Measurements from ENCODE around the gene ZBTB46. TPM values are rescaled to one million over a fixed set of nuclear protein-coding genes. Genes with fewer than 3 reads are reported as not detected.

Gene ZBTB46
- total and polyA plus RNA-seq, 9 donors, result 14.2 to 20.9 (median 18.9) TPM

- Histone ChIP-seq H3K27me3 (ENCODE audit: control insufficient read depth, insufficient read depth, low read length) (no peaks in the 10 kb centered on the region), H3K4me1 (ENCODE audit: control insufficient read depth, insufficient read depth, low read length) (peaks cover 29% of the 10 kb centered on the region), H3K27ac (ENCODE audit: low read length) (no peak overlapping the region), H3K9me3 (replicated peaks; ENCODE audit: control insufficient read depth, low read depth, low read length) (no peaks in the 10 kb centered on the region), H3K4me3 (ENCODE audit: low read length) (no peak overlapping the region), H3K36me3 (ENCODE audit: control insufficient read depth, insufficient read depth, low read length) (peaks cover 46% of the 10 kb centered on the region)
- 90% methylated on average over 10 of the region's 11 CpGs for WGBS (ENCODE audit: insufficient coverage)
- peak; percentile 4 for DNase-seq
Measured at GRCh38 chr20:63703976-63704748, 126.9 kb downstream of the ZBTB46 start.

DNA sequence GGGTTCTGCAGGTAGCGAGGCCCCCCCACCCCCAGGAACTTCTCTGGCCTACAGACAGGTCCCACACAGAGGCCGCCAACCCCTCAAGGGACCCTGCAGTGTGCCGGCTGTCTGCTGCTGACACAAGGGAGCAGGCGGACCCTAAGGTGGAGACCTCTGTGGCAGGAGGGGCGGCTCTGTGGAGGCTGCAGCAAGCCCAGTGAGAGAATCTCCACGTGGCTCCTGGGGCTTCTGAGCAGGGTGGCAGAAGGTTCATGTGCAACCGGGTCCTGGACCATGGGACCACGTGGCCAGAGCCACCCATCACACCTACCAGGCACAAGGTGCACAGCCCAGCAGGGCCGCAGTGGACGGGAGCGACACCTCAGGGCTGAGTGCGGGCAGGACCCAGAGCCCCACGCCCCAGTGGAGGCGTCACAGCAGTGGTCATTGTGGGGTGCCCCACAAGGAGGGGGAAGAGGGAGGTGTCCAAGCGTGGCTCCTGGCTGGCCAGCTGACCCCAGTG lies 127.5 kb downstream of the ZBTB46 start:
- Histone ChIP-seq H3K4me3 (ENCODE audit: low read length) (no peak overlapping the region), H3K27me3 (ENCODE audit: control insufficient read depth, insufficient read depth, low read length) (no peaks in the 10 kb centered on the region), H3K36me3 (ENCODE audit: control insufficient read depth, insufficient read depth, low read length) (peaks cover 42% of the 10 kb centered on the region), H3K4me1 (ENCODE audit: control insufficient read depth, insufficient read depth, low read length) (peaks cover 29% of the 10 kb centered on the region), H3K27ac (ENCODE audit: low read length) (no peak overlapping the region), H3K9me3 (replicated peaks; ENCODE audit: control insufficient read depth, low read depth, low read length) (no peaks in the 10 kb centered on the region)
- no peak for DNase-seq
- WGBS (ENCODE audit: insufficient coverage), result 74% methylated on average over 8 of the region's 15 CpGs

DNA sequence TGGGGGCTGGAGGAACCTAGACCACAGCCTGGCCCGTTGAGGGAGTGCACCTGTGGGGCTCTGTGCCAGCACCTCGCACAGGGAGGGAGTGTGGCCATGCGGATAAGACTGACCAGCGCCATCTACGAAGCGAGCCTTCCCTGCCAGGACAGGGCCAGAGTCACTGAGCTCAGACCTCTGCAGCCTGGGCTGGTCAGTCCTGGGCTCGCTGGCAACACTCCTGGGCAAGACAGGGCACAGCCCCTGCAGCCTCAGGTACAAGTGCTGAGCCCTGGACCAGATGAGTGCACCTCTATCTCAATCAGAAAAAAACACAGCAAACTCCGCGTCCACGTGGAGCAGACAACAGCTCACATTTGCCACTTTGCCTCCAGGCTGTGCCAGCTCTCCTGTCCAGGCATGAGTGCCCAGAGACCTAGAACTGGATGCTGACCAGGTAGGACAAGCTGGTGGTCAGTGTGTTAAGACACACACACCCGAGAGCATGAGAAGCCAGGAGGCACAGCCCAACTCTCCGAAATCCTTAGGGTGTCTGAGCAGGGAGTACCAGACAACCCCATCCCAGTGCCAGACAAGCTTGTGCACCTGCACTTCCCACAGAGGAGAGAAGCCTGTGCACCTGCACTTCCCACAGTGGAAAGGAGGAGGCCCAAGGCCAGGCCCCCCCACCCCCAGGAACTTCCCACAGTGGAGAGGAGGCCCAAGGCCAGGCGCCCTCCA lies 128.2 kb downstream of the ZBTB46 start:
- 63% methylated on average over 12 of the region's 13 CpGs for WGBS (ENCODE audit: insufficient coverage)
- Histone ChIP-seq H3K4me3 (ENCODE audit: low read length) (no peak overlapping the region), H3K27me3 (ENCODE audit: control insufficient read depth, insufficient read depth, low read length) (no peaks in the 10 kb centered on the region), H3K27ac (ENCODE audit: low read length) (no peak overlapping the region), H3K36me3 (ENCODE audit: control insufficient read depth, insufficient read depth, low read length) (peaks cover 42% of the 10 kb centered on the region), H3K9me3 (replicated peaks; ENCODE audit: control insufficient read depth, low read depth, low read length) (no peaks in the 10 kb centered on the region), H3K4me1 (ENCODE audit: control insufficient read depth, insufficient read depth, low read length) (peaks cover 30% of the 10 kb centered on the region)
- DNase-seq, result peak; percentile 12

DNA sequence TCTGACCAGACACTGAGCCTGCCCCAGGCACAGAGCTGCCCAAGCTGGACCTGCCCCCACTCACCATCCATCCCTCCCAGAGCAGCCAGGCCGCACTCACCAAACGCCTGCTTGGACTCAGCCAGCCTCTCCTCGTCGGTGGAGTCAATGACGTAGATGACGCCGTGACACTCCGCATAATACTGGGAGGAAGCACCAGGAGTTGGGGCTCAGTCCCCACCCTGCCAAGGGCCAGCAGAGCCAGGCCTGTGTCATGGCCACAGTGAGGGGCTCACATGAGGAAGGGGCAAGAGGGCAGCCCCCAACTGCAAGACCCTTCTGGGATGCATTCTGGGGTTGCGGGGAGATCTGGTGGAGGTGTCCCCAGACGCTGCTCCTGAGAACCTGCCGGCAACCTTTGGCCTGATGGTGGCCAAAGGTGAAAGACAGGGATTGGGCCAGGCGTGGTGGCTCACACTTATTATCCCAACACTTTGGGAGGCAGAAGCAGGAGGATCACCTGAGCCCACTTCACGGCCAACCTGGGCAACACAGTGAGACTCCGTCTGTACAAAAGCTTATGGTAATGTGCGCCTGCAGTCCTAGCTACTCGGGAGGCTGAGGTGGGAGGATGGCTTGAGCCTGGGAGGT lies 128.9 kb downstream of the ZBTB46 start:
- Histone ChIP-seq H3K27ac (ENCODE audit: low read length) (no peak overlapping the region), H3K9me3 (replicated peaks; ENCODE audit: control insufficient read depth, low read depth, low read length) (no peaks in the 10 kb centered on the region), H3K27me3 (ENCODE audit: control insufficient read depth, insufficient read depth, low read length) (no peaks in the 10 kb centered on the region), H3K4me1 (ENCODE audit: control insufficient read depth, insufficient read depth, low read length) (peaks cover 38% of the 10 kb centered on the region), H3K36me3 (ENCODE audit: control insufficient read depth, insufficient read depth, low read length) (peaks cover 42% of the 10 kb centered on the region), H3K4me3 (ENCODE audit: low read length) (no peak overlapping the region)
- DNase-seq, result no peak
- WGBS (ENCODE audit: insufficient coverage), result 89% methylated on average over 14 of the region's 16 CpGs

- peak; percentile 7 for DNase-seq
- Histone ChIP-seq H3K4me1 (ENCODE audit: control insufficient read depth, insufficient read depth, low read length) (peaks cover 40% of the 10 kb centered on the region), H3K27me3 (ENCODE audit: control insufficient read depth, insufficient read depth, low read length) (no peaks in the 10 kb centered on the region), H3K9me3 (replicated peaks; ENCODE audit: control insufficient read depth, low read depth, low read length) (no peaks in the 10 kb centered on the region), H3K27ac (ENCODE audit: low read length) (no peak overlapping the region), H3K36me3 (ENCODE audit: control insufficient read depth, insufficient read depth, low read length) (peaks cover 42% of the 10 kb centered on the region), H3K4me3 (ENCODE audit: low read length) (no peak overlapping the region)
- 80% methylated on average over 6 of the region's 14 CpGs for WGBS (ENCODE audit: insufficient coverage)
Measured at GRCh38 chr20:63701329-63702035, 129.6 kb downstream of the ZBTB46 start.

- Histone ChIP-seq H3K36me3 (ENCODE audit: control insufficient read depth, insufficient read depth, low read length) (peaks cover 37% of the 10 kb centered on the region), H3K9me3 (replicated peaks; ENCODE audit: control insufficient read depth, low read depth, low read length) (no peaks in the 10 kb centered on the region), H3K4me1 (ENCODE audit: control insufficient read depth, insufficient read depth, low read length) (peaks cover 40% of the 10 kb centered on the region), H3K27ac (ENCODE audit: low read length) (no peak overlapping the region), H3K27me3 (ENCODE audit: control insufficient read depth, insufficient read depth, low read length) (no peaks in the 10 kb centered on the region), H3K4me3 (ENCODE audit: low read length) (no peak overlapping the region)
- 53% methylated on average over 3 of the region's 5 CpGs for WGBS (ENCODE audit: insufficient coverage)
- no peak for DNase-seq
Measured at GRCh38 chr20:63701051-63701328, 130.1 kb downstream of the ZBTB46 start.

DNA sequence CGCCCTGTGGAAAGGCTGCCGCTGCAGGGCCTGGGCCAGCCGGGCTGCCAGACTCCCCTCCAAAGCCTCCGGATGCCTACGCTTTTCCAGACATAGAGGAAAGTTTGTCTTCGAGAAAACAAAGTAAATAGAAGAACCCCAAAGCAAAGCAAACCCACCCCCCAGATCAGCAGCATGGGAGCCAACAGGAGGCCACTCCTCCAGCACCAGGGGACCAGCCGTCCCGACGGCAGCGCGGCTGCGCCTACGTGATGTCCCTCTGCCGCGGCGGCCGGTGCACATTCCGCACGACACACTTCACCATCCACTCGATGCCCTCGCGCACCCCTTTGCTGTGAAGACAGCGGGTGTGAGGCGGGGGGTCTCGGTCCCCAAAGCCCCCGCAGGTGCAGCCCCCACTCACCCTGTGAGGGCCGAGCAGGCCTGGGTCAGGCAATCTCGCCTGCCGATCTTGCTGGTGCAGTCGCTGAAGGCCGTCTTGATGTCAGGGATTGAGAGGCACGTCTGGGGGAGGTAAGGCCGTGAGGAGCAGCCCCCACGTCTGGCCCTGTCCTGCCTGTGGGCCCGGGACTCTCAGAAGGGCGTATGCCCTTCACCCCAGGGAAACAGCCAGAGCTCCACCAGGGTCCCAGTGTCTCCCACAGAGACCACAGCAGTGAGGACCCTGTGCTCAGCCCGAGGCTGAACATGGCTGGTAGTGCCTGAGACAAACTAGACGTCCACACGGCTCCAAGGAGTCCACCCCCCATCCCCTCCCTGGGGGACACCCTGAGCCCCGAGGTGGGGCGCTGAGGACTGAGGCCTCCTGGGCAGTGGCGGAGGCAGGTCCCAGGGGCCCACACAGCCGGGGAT lies 130.6 kb downstream of the ZBTB46 start:
- peaks cover 43% of the 10 kb centered on the region for H3K4me1 ChIP-seq (ENCODE audit: control insufficient read depth, insufficient read depth, low read length)
- H3K36me3 ChIP-seq (ENCODE audit: control insufficient read depth, insufficient read depth, low read length), result peaks cover 34% of the 10 kb centered on the region
- no peaks in the 10 kb centered on the region for H3K9me3 ChIP-seq (replicated peaks; ENCODE audit: control insufficient read depth, low read depth, low read length)
- WGBS (ENCODE audit: insufficient coverage), result 81% methylated on average over 22 of the region's 43 CpGs
- no peaks in the 10 kb centered on the region for H3K27me3 ChIP-seq (ENCODE audit: control insufficient read depth, insufficient read depth, low read length)
- no peak overlapping the region for H3K4me3 ChIP-seq (ENCODE audit: low read length)
- no peak overlapping the region for H3K27ac ChIP-seq (ENCODE audit: low read length)
- DNase-seq, result peak; percentile 13

DNA sequence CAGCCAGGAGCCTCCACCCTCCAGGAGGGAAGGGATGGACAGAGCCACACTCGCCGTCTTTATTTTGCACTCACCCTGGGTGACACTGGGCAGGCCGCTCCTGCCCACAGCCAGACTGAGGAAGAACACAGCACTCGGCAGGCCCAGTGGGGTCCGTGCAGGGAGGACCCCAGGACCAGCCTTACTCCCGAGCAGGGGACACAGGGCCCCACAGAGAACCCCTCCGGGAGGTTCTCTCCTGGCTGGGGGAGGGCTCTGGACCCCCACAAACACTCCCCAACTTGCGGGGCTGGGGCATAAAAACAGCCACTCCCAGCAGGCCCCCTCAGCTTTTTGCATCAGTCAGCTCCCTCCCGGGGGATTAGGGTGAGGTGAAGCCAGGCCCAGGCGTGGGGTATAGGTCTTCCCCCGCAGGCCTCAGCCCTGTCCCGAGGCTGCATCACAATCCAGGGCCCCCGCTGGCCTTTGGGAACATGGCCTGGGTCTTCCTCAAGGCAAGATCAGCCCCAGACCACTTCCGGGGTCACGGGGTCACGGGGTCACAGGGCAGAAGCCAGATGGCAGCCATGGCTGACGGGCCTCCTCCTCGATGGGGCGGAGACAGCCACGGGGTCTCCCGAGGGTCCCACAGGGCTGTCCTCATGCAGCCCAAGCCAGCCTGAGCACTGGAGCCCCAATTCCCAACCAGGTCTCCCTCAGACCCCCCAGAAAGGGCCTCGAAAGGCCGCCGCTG lies 131.4 kb downstream of the ZBTB46 start:
- Histone ChIP-seq H3K9me3 (replicated peaks; ENCODE audit: control insufficient read depth, low read depth, low read length) (no peaks in the 10 kb centered on the region), H3K4me3 (ENCODE audit: low read length) (no peak overlapping the region), H3K4me1 (ENCODE audit: control insufficient read depth, insufficient read depth, low read length) (peaks cover 43% of the 10 kb centered on the region), H3K36me3 (ENCODE audit: control insufficient read depth, insufficient read depth, low read length) (peaks cover 34% of the 10 kb centered on the region), H3K27me3 (ENCODE audit: control insufficient read depth, insufficient read depth, low read length) (no peaks in the 10 kb centered on the region), H3K27ac (ENCODE audit: low read length) (no peak overlapping the region)
- 51% methylated on average over 18 of the region's 24 CpGs for WGBS (ENCODE audit: insufficient coverage)
- DNase-seq, result peak; percentile 22
